Mononuclear cell (primary cell): ENCODE results near the gene FGGY. TPM values are rescaled to one million over a fixed set of nuclear protein-coding genes. Genes with fewer than 3 reads are reported as not detected.

Experiments used
- H3K27me3 ChIP-seq: 2 replicates; pipeline ENCODE4 v1.6.0; 2011; ENCODE audit warnings: low read length, control low read depth; ENCODE audit not compliant: insufficient read depth
- H3K4me1 ChIP-seq: 2 replicates; pipeline ENCODE4 v1.5.1; 2011; ENCODE audit warnings: mild to moderate bottlenecking, low read length, control low read depth; ENCODE audit not compliant: insufficient read depth
- H3K4me3 ChIP-seq: 2 replicates; pipeline ENCODE4 v1.5.1; 2011; ENCODE audit warnings: mild to moderate bottlenecking, low read length, moderate library complexity
- H3K9me3 ChIP-seq: 2 replicates; pipeline ENCODE4 v1.5.1; 2011; ENCODE audit warnings: low read depth, mild to moderate bottlenecking, control low read depth, low read length
- total RNA-seq: library from RNA; depleted of rRNA; stranded (reverse); fragments of >200 nt; gene quantifications from one replicate; pipeline ENCODE4 v1.2.3, GENCODE V29; 2012

The FGGY gene
- total RNA-seq, 1 donor, result 15.2 TPM

GRCh38 chr1:59367301-59368007 is 70.6 kb downstream of the FGGY start:
- H3K9me3 ChIP-seq, result no peaks in the 10 kb centered on the region
- no peak overlapping the region for H3K4me3 ChIP-seq
- H3K4me1 ChIP-seq, result peaks cover 15% of the 10 kb centered on the region
- H3K27me3 ChIP-seq, result no peaks in the 10 kb centered on the region

GRCh38 chr1:59368008-59368670 is 71.2 kb downstream of the FGGY start:
- Histone ChIP-seq H3K27me3 (no peaks in the 10 kb centered on the region), H3K4me1 (peaks cover 15% of the 10 kb centered on the region), H3K9me3 (no peaks in the 10 kb centered on the region), H3K4me3 (no peak overlapping the region)

- H3K27me3 ChIP-seq, result no peaks in the 10 kb centered on the region
- H3K4me1 ChIP-seq, result no peaks in the 10 kb centered on the region
- H3K4me3 ChIP-seq, result no peak overlapping the region
- H3K9me3 ChIP-seq, result no peaks in the 10 kb centered on the region
These were observed 78.7 kb downstream of the FGGY start for GRCh38 chr1:59375321-59376220.

GRCh38 chr1:59377350-59377904 is 80.5 kb downstream of the FGGY start:
- Histone ChIP-seq H3K4me1 (no peaks in the 10 kb centered on the region), H3K27me3 (no peaks in the 10 kb centered on the region), H3K4me3 (no peak overlapping the region), H3K9me3 (no peaks in the 10 kb centered on the region)

GRCh38 chr1:59378621-59379370 is 81.9 kb downstream of the FGGY start:
- Histone ChIP-seq H3K4me1 (no peaks in the 10 kb centered on the region), H3K9me3 (no peaks in the 10 kb centered on the region), H3K4me3 (no peak overlapping the region), H3K27me3 (no peaks in the 10 kb centered on the region)

- Histone ChIP-seq H3K9me3 (no peaks in the 10 kb centered on the region), H3K4me1 (no peaks in the 10 kb centered on the region), H3K4me3 (no peak overlapping the region), H3K27me3 (no peaks in the 10 kb centered on the region)
These were observed 82.5 kb downstream of the FGGY start for GRCh38 chr1:59379371-59379728.

- H3K4me3 ChIP-seq, result no peak overlapping the region
These were observed 87.1 kb downstream of the FGGY start for GRCh38 chr1:59383963-59384362.

GRCh38 chr1:59384443-59384842 is 87.5 kb downstream of the FGGY start:
- no peak overlapping the region for H3K4me3 ChIP-seq

More at GRCh38 chr1:59383963-59384362, 87.1 kb downstream of the FGGY start:
- Histone ChIP-seq H3K9me3 (no peaks in the 10 kb centered on the region), H3K4me1 (no peaks in the 10 kb centered on the region), H3K27me3 (no peaks in the 10 kb centered on the region)

GRCh38 chr1:59388191-59388590 is 91.3 kb downstream of the FGGY start:
- Histone ChIP-seq H3K4me3 (no peak overlapping the region), H3K27me3 (no peaks in the 10 kb centered on the region), H3K4me1 (no peaks in the 10 kb centered on the region), H3K9me3 (no peaks in the 10 kb centered on the region)

More at GRCh38 chr1:59384443-59384842, 87.5 kb downstream of the FGGY start:
- H3K27me3 ChIP-seq, result no peaks in the 10 kb centered on the region
- no peaks in the 10 kb centered on the region for H3K4me1 ChIP-seq
- H3K9me3 ChIP-seq, result no peaks in the 10 kb centered on the region

- no peaks in the 10 kb centered on the region for H3K27me3 ChIP-seq
These were observed 93.0 kb downstream of the FGGY start for GRCh38 chr1:59389847-59390246.

GRCh38 chr1:59390307-59390706 is 93.4 kb downstream of the FGGY start:
- Histone ChIP-seq H3K4me1 (no peaks in the 10 kb centered on the region), H3K4me3 (no peak overlapping the region), H3K9me3 (no peaks in the 10 kb centered on the region), H3K27me3 (no peaks in the 10 kb centered on the region)

More at GRCh38 chr1:59389847-59390246, 93.0 kb downstream of the FGGY start:
- Histone ChIP-seq H3K4me3 (no peak overlapping the region), H3K4me1 (no peaks in the 10 kb centered on the region), H3K9me3 (no peaks in the 10 kb centered on the region)

GRCh38 chr1:59391212-59392179 is 94.6 kb downstream of the FGGY start:
- Histone ChIP-seq H3K4me1 (no peaks in the 10 kb centered on the region), H3K9me3 (no peaks in the 10 kb centered on the region)

More at GRCh38 chr1:59391212-59392179, 94.6 kb downstream of the FGGY start:
- no peak overlapping the region for H3K4me3 ChIP-seq
- no peaks in the 10 kb centered on the region for H3K27me3 ChIP-seq
